ENCODE results near the gene PHF10.
A peak's percentile ranks its signal among the peaks of the same experiment; 100 is the strongest.
"Not testable (repeated sequence)": the region's sequence is repeated elsewhere in the genome, so short reads cannot be mapped to it uniquely, and the experiment has no call there.

The PHF10 gene

DNA sequence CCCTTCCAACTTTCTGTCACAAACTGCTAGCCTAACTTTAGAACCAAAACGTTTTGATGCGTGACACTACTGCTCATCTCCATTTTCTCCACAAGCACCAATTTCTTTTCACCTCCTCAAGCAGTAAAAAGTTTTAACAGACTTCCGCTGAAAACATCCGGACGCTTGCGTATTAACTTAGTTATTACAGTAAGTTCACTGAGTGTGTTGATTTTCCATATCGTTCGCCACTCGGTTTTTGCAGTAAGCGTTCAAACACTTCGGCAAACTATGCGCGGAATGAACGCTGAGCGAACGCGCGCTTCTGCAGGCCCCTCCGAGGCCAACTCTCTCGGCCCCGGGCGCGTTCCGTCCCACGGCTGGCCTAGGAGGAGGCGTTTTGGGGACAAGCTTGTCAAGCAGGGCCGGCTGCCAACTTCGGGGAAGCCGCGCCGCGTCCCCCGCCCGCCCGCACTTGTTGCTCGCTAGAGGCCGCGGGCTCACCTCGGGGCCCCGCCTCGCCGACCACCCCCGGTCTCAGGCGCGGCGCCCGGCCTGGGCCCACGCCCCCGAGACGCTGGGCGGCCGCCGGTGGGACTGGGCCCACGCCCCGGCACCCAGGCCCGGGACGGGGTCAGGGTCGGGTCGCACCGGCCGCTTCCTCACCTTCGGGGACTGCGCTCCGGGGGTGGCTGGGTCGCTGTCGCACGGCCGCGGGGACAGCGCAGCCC, 945 bp downstream of the PHF10 start:
- peak; percentile 66 for DNase-seq (ENCODE audit: low spot score)

DNA sequence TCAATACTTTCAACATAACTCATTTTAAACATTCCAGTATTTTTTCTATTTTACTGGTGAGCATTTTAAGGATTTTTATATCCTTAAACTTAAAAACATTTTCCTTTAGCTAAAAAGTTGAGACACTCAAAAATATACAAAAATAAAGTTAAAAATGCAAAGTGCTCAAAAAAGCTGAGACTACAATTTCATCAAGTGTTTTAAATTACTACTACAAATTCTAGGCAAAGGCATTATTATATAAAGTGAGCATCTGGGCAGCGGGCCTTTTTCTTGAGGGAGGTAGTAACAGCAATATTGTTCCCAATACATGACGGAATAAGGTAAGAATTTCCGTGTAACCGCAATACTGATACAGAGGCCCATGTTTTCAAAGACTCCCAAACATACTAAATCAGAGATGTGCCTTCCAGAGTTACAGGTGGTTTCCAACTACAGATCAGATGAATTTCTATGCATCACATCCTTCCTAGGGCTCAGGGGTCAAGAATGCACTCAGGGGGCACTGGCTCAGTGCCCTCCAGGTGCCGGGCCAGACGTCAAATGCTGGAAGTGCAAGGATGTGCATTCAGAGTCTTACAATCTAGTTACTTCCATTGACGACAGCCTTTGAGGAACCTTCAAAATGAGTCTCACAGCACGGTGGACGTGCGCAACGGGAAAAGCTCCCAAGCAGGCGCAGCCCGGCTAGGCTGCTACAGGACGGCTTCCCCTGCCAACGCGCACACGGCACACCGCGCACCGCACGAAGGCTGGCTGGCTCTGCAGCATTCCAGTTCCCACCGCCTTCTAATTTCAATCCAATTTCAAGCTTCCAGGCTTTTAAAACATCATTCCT, 1.7 kb downstream of the PHF10 start:
- peak; percentile 87 for DNase-seq (ENCODE audit: low spot score)

DNA sequence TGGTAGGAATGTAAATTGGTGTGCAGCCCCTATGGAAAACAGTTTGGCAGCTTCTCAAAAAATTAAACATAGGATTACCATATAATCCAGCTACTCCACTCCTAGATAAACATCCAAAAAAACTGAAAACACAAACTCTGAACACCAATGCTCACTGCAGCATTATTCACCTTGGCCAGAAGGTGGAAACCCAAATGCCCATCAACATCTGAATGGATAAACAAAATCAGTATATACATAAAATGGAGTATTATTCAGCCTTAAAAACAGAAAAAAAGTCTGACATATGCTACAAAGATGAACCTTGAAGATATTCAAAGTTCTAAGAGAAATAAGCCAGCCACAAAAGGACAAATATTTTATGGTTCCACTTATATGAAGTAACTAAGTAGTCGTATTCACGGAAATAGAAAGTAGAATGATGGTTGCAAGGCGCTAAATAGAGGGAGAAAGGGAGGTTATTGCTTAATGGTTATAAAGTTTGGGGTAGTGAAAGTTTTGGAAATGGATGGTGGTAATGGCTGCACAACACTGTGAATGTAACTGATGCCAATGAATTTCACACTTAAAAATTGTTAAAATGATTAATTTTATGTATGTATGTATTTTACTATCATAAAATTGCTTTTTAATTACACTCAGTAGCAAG, 4.0 kb downstream of the PHF10 start:
- peak; percentile 35 for DNase-seq (ENCODE audit: low spot score)

- DNase-seq (ENCODE audit: low spot score): no peak
Observed at GRCh38 chr6:169719117-169719516, 5.2 kb downstream of the PHF10 start.

- no peak for DNase-seq (ENCODE audit: low spot score)
Observed at GRCh38 chr6:169714595-169714994, 9.7 kb downstream of the PHF10 start.

GRCh38 chr6:169714178-169714577, 10.1 kb downstream of the PHF10 start:
- DNase-seq (ENCODE audit: low spot score): no peak

- DNase-seq (ENCODE audit: low spot score): no peak
Observed at GRCh38 chr6:169710009-169710408, 14.3 kb downstream of the PHF10 start.

GRCh38 chr6:169709293-169709692, 15.0 kb downstream of the PHF10 start:
- no peak for DNase-seq (ENCODE audit: low spot score)

DNA sequence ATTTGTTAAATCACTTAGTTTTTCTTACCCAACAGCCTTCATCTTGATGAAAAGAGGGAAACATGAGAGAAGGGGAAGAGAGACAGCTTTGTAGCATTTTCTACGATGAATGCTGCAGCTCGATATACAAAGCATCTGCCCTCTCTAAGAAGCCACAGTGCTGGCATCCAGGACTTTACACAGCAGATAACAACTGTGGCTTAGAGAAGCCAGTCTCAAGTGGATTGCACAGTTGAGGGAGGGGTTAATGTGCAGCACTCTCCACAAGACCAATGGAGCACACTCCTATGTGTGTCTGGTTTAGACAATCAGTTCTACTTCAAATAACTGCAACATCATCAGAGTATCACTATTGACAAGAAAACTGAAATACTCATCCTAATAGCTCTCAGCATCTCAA, 16.5 kb downstream of the PHF10 start:
- DNase-seq (ENCODE audit: low spot score): no peak

GRCh38 chr6:169702840-169703246, 21.5 kb downstream of the PHF10 start:
- no peak for DNase-seq (ENCODE audit: low spot score)

DNA sequence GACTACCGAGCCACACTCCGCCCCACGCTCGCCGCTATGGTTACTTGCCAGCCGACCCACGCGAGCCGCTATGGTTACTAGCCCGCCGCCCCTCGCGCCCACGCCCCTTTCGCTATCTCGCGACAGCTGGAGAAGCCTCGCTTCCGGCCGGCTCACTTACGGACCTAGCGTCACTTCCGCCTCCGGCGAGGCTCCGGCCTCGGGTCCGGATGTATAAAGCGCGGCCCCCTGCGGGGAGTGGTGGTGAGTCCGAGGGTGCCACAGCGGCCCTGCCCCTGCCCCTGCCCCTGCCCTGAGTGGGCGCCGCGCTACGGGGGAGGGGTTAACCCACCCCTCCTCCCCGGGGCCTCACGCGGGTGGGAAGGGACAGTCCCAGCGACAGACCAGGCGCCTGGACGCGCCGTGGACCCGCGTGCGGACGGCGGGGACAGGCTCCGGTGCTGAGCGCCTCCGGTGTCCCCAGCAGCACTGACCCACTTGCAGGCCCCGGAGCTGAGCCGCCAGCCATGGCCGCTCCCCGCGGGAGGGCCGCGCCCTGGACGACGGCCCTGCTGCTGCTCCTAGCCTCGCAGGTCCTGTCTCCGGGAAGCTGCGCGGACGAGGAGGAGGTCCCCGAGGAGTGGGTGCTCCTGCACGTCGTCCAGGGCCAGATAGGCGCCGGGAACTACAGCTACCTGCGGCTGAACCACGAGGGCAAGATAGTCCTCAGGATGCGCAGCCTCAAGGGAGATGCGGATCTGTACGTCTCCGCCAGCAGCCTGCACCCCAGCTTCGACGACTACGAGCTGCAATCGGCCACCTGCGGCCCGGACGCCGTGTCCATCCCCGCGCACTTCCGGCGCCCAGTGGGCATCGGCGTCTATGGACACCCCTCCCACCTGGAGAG, 22.1 kb downstream of the PHF10 start, which contains the start of the genes C6orf120 and WDR27:
Gene C6orf120 (plus strand): TSS at position 173 of the 886 bp plus-strand sequence. CDS start 334 bp downstream, at position 507.
Gene WDR27 (minus strand): TSS at position 76 of the 886 bp plus-strand sequence. CDS start 13,024 bp downstream, outside the sequence.
- DNase-seq (ENCODE audit: low spot score): peak; percentile 97

- no peak for DNase-seq (ENCODE audit: low spot score)
Observed at GRCh38 chr6:169701311-169701953, 22.9 kb downstream of the PHF10 start.

DNA sequence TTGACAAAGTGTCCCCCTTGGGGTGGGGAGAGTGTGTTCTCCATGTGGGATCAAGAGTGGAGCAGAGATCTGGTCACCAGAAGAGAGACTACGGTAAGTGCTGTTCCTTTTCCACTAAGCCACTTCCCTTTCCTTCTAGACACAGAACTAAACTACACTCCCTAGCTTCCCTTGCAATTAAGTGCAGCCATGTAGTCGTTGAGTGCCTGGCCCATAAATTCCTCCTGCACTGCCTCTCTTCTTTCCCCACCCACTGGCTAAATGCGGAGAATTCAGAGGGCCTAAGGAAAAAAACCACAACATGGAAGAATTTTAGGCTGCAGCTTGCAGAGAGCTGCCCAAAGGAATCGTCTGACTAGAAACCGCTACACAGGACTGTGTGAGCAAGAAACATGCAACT, 24.0 kb downstream of the PHF10 start:
- peak; percentile 15 for DNase-seq (ENCODE audit: low spot score)

GRCh38 chr6:169697115-169697514, 27.2 kb downstream of the PHF10 start:
- DNase-seq (ENCODE audit: low spot score): not testable (repeated sequence)

DNA sequence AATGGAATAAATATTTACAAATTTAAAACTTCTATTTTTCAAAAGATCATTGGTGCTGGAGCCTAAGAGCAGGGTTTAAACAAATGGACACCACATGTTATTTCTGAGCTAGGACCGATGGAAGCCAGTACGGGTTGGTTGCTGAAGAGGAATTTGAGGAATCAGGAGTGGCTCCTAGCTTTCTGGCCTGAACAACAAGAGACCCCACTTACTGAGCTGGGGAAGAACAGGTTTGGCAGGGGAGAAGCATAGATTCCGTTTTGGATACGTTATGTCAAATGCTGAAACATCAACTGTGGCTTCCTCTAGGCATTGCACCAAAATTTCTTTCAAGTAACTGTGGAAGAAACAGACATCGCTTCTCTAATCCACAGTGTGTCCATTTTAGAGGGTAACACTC, 29.2 kb downstream of the PHF10 start:
- DNase-seq (ENCODE audit: low spot score): no peak

GRCh38 chr6:169692516-169692915, 31.8 kb downstream of the PHF10 start:
- DNase-seq (ENCODE audit: low spot score): no peak

DNA sequence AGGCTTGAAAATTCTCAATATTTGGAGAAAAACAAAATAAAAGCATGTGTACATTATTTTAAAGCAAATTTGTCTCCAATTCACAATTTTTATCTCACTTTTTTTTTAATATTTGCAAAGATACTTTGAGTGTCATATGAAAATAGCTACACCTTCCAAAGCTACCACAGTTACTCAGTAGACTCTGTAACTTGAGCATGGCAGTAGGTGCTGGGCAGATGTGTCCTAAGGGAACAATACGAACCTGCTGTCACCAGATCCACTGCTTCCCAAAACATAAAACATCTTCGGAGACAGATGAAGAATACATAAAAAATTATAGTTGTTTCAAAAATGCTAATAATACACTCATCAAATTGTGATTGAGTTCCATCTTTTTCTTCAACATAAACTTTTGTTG, 33.0 kb downstream of the PHF10 start:
- no peak for DNase-seq (ENCODE audit: low spot score)

DNA sequence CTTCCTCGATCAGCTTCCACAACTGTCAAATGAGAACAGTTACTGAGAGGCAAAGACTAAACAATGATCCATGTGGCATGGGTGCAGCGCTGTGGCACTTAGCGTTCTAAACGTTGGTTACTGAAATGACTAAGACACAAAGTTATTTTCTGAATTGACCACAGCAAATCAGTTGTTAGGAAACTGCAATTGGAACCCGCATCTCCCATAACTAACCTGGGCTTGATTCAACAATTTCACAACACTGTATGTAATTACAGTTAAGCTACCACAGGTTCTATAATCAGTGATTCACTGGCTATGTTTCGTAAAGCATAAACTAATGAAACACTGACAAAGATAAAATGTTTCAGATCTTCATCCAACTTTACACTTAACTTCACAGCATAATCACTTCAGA, 35.0 kb downstream of the PHF10 start:
- DNase-seq (ENCODE audit: low spot score): no peak

DNA sequence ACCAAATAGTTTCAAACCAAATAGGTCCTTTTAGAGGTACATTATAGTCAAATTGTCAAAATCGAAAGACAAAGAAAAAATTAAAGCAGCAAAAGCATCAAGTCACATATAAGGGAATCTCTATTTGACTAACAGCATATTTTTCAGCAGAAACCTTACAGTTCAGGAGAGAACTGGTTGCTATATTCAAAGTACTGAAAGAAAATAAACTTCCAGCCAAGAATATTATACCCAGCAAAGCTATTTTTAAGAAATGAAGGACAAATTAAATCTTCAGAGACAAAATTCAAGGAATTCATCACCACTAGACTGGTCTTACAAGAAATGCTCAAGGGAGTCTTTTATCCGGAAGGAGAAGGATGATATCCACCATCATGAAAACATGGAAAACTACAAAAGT, 38.4 kb downstream of the PHF10 start:
- no peak for DNase-seq (ENCODE audit: low spot score)

- DNase-seq (ENCODE audit: low spot score): no peak
Observed at GRCh38 chr6:169684056-169684455, 40.2 kb downstream of the PHF10 start.

DNA sequence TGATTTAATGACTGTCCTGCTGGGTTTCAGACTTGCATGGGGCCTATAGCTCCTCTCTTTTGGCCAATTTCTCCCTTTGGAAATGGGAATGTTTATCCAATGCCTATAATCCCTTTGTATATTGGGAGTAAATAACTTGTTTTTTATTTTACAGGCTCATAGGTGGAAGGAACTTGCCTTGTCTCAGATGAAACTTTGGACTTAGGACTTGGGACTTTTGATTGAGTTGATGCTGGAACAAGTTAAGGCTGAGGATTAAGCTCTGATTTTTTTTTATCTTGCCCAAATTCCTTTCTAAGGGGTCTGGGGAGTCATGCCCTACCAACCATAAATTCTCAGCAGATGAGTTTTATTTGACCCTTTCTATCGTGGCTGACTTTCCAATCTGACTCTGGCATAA, 46.0 kb downstream of the PHF10 start:
- DNase-seq (ENCODE audit: low spot score): no peak
